ENCODE results near the gene DMGDH. TPM values are rescaled to one million over a fixed set of nuclear protein-coding genes. Genes with fewer than 3 reads are reported as not detected.

DMGDH gene
- polyA plus RNA-seq, 1 donor: 1.3 TPM

DNA sequence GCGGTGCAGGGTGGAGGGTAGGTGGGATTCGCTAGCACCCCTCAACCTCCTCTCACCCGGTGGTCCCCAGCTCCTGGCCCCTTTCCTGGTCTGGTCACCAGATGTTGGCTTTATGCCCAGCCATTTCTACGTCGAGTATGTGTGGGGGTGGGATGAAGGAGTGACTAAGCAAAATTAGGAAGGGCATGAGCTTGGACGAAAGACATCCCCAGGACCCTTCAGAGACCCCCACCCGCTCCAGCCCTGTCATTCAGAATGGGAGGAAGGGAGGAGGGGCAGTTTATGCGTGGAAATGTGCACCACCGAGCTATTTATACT lies 835 bp upstream of the DMGDH start:
- peaks cover 9% of the 10 kb centered on the region for H3K4me1 ChIP-seq (ENCODE audit: control insufficient read depth, insufficient read depth, low read length)

DNA sequence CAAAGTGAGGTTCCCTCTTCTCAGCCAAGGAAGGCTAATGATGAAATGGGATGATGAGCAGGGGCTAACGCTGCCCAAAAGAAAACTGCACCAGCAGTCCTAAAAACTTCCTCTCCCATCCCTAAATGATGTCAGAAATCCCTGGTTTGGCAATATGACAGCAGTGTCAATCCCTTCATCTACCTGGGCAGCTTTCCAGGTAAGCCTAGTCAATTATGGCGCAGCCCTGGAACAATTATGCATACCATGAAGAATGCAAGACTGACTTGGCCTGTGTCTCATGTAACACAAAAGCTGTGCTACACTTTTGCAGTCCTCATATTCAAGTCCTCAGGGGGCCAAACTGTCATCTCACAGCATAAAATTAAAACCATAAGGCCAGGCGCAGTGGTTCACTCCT lies 7.0 kb downstream of the DMGDH start:
- Histone ChIP-seq H3K27me3 (ENCODE audit: control insufficient read depth, insufficient read depth, low read length) (no peaks in the 10 kb centered on the region), H3K27ac (ENCODE audit: low read length) (no peak overlapping the region), H3K4me3 (ENCODE audit: low read length) (no peak overlapping the region), H3K4me1 (ENCODE audit: control insufficient read depth, insufficient read depth, low read length) (no peaks in the 10 kb centered on the region), H3K9me3 (ENCODE audit: control insufficient read depth, low read depth, low read length) (no peaks in the 10 kb centered on the region), H3K36me3 (ENCODE audit: control insufficient read depth, insufficient read depth, low read length) (no peaks in the 10 kb centered on the region)
- DNase-seq: no peak
- no CpG with 5 or more reads among the region's 3 CpGs for WGBS (ENCODE audit: insufficient coverage, low lambda C conversion rate)

More for the DNA sequence above, 835 bp upstream of the DMGDH start:
- Histone ChIP-seq H3K9me3 (ENCODE audit: control insufficient read depth, low read depth, low read length) (peaks cover 6% of the 10 kb centered on the region), H3K4me3 (ENCODE audit: low read length) (no peak overlapping the region), H3K36me3 (ENCODE audit: control insufficient read depth, insufficient read depth, low read length) (no peaks in the 10 kb centered on the region), H3K27me3 (ENCODE audit: control insufficient read depth, insufficient read depth, low read length) (peaks cover 4% of the 10 kb centered on the region), H3K27ac (ENCODE audit: low read length) (no peak overlapping the region)
- DNase-seq: peak in 1 of 2 donors; percentile 14
- no CpG with 5 or more reads among the region's 9 CpGs for WGBS (ENCODE audit: insufficient coverage, low lambda C conversion rate)

DNA sequence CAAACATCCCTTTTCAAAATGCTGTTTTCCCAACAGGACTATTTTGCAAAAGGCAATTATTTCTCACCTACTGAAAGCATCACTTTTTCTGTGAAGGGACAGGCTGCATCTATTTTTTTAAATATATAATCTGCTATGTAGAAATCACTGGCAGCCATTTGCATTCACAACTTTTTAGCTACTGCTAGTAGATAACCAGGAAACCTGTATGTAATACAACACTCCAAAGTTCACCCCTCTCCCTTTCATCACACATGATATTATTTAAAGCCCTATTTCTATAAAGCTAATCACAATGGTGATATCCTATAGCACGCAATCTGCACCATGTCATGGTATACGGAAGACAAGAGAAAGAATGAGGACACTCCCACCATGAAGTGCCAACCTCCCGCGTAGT lies 9.8 kb downstream of the DMGDH start:
- DNase-seq: peak in 1 of 2 donors; percentile 22
- Histone ChIP-seq H3K4me3 (ENCODE audit: low read length) (no peak overlapping the region), H3K9me3 (ENCODE audit: control insufficient read depth, low read depth, low read length) (no peaks in the 10 kb centered on the region), H3K27me3 (ENCODE audit: control insufficient read depth, insufficient read depth, low read length) (no peaks in the 10 kb centered on the region), H3K36me3 (ENCODE audit: control insufficient read depth, insufficient read depth, low read length) (no peaks in the 10 kb centered on the region), H3K4me1 (ENCODE audit: control insufficient read depth, insufficient read depth, low read length) (no peaks in the 10 kb centered on the region), H3K27ac (ENCODE audit: low read length) (no peak overlapping the region)
- WGBS (ENCODE audit: insufficient coverage, low lambda C conversion rate): no CpG with 5 or more reads among the region's 4 CpGs

DNA sequence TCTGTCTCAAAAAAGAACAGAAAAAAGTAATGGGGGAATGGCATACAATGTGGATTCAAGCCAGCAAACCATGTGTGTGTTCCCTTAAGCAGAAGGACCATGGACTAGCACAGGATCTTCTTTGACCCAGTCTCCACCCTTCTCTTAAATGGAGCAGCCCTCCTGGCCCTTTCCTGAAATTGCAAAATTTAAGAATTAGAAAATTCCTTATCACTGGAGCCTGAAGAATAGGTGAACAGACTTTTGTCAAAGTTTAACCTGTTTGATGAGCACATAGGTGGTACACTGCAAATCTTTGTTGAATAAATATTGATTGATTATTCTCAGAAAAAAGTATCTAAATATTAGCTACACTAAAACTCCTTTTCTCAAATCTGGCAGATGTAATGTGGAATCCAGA lies 12.6 kb downstream of the DMGDH start:
- H3K27ac ChIP-seq (ENCODE audit: low read length): no peak overlapping the region
- no peak for DNase-seq
- no peaks in the 10 kb centered on the region for H3K4me1 ChIP-seq (ENCODE audit: control insufficient read depth, insufficient read depth, low read length)
- no peaks in the 10 kb centered on the region for H3K27me3 ChIP-seq (ENCODE audit: control insufficient read depth, insufficient read depth, low read length)
- H3K36me3 ChIP-seq (ENCODE audit: control insufficient read depth, insufficient read depth, low read length): no peaks in the 10 kb centered on the region
- H3K4me3 ChIP-seq (ENCODE audit: low read length): no peak overlapping the region
- no peaks in the 10 kb centered on the region for H3K9me3 ChIP-seq (ENCODE audit: control insufficient read depth, low read depth, low read length)

DNA sequence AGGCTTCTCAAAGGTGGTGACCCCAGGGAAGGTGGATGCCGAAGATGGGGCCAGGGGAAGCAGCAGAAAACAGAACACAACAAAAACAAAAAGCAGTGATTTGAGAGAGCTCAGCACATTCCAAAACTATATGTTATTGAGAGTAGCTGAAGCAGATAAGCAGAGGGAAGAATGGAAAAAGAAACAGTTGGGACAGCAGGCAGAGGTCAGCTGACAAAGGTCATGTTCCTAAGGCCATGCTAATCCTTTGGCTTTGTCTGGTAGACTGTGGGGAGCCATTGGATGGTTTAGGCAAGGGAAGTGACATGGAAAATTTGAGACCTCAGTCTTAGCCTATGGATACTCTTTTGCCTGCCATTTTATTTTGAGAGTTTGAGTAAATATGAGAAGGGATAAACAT lies 14.5 kb downstream of the DMGDH start:
- WGBS (ENCODE audit: insufficient coverage, low lambda C conversion rate): 100% methylated on average over 1 of the region's 1 CpG
- no peak overlapping the region for H3K27ac ChIP-seq (ENCODE audit: low read length)
- no peaks in the 10 kb centered on the region for H3K9me3 ChIP-seq (ENCODE audit: control insufficient read depth, low read depth, low read length)
- no peaks in the 10 kb centered on the region for H3K36me3 ChIP-seq (ENCODE audit: control insufficient read depth, insufficient read depth, low read length)
- no peak for DNase-seq
- H3K4me1 ChIP-seq (ENCODE audit: control insufficient read depth, insufficient read depth, low read length): no peaks in the 10 kb centered on the region
- no peaks in the 10 kb centered on the region for H3K27me3 ChIP-seq (ENCODE audit: control insufficient read depth, insufficient read depth, low read length)
- H3K4me3 ChIP-seq (ENCODE audit: low read length): no peak overlapping the region

DNA sequence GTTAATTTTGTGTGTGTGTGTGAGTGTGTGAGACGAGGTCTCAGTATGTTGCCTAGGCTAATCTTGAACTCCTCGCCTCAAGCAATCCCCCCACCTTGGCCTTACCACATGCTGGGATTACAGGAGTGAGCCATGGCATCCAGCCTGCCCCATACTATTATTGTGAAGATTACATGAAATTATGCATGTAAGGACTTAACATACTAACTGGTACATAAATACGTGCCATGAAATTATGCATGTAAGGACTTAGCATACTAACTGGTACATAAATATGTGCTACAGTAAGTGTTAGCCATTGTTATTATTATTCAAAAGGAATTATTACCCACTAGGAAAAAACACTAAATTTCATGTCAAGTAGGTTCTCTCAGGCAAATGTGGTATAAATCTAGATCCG lies 16.2 kb downstream of the DMGDH start:
- no peaks in the 10 kb centered on the region for H3K4me1 ChIP-seq (ENCODE audit: control insufficient read depth, insufficient read depth, low read length)
- H3K9me3 ChIP-seq (ENCODE audit: control insufficient read depth, low read depth, low read length): no peaks in the 10 kb centered on the region
- no peak for DNase-seq
- WGBS (ENCODE audit: insufficient coverage, low lambda C conversion rate): 100% methylated on average over 1 of the region's 4 CpGs
- no peaks in the 10 kb centered on the region for H3K36me3 ChIP-seq (ENCODE audit: control insufficient read depth, insufficient read depth, low read length)
- no peak overlapping the region for H3K4me3 ChIP-seq (ENCODE audit: low read length)
- H3K27me3 ChIP-seq (ENCODE audit: control insufficient read depth, insufficient read depth, low read length): no peaks in the 10 kb centered on the region
- no peak overlapping the region for H3K27ac ChIP-seq (ENCODE audit: low read length)

DNA sequence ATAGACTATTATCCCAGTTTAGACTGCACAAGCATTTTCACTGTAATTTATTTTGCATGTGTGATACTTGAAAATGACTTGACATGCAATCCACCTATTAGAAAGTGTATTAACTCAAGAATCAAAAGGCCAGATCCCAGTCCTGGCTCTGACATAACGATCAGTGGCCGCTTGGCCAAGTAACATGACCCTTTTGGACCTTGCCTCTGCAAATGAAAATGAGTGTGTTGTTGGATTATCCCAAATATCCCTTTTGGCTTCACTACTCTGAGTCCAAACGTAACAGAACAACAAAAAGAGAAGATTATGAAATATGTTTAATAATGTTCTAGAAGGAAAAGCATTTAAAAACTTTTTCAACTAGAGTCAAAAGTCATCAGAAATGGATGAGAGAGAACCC lies 19.0 kb downstream of the DMGDH start:
- no peak for DNase-seq
- no peaks in the 10 kb centered on the region for H3K27me3 ChIP-seq (ENCODE audit: control insufficient read depth, insufficient read depth, low read length)
- no peaks in the 10 kb centered on the region for H3K4me1 ChIP-seq (ENCODE audit: control insufficient read depth, insufficient read depth, low read length)
- H3K9me3 ChIP-seq (ENCODE audit: control insufficient read depth, low read depth, low read length): no peaks in the 10 kb centered on the region
- WGBS (ENCODE audit: insufficient coverage, low lambda C conversion rate): 100% methylated on average over 1 of the region's 3 CpGs
- H3K36me3 ChIP-seq (ENCODE audit: control insufficient read depth, insufficient read depth, low read length): no peaks in the 10 kb centered on the region
- no peak overlapping the region for H3K4me3 ChIP-seq (ENCODE audit: low read length)
- no peak overlapping the region for H3K27ac ChIP-seq (ENCODE audit: low read length)

DNA sequence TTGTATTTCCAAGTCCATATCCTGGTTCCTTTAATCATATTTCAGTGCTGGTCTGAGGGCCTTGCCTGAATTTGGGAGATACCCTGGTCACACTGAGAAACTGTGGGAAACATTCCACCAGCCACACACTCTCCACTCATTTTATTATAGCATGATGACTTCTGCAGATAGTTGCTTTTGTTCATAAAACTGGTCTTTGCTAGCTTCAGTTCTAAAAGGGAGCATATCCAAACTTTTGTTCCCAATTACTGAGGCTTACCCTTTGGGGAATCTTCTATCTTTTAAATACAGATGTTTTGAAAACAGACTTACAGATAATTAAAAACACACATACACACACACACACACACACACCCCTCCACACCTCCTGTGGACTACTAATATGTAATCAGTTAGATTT lies 21.0 kb downstream of the DMGDH start:
- no peak for DNase-seq
- H3K4me1 ChIP-seq (ENCODE audit: control insufficient read depth, insufficient read depth, low read length): no peaks in the 10 kb centered on the region
- no peaks in the 10 kb centered on the region for H3K9me3 ChIP-seq (ENCODE audit: control insufficient read depth, low read depth, low read length)
- no peak overlapping the region for H3K27ac ChIP-seq (ENCODE audit: low read length)
- no peaks in the 10 kb centered on the region for H3K27me3 ChIP-seq (ENCODE audit: control insufficient read depth, insufficient read depth, low read length)
- no peaks in the 10 kb centered on the region for H3K36me3 ChIP-seq (ENCODE audit: control insufficient read depth, insufficient read depth, low read length)
- H3K4me3 ChIP-seq (ENCODE audit: low read length): no peak overlapping the region

DNA sequence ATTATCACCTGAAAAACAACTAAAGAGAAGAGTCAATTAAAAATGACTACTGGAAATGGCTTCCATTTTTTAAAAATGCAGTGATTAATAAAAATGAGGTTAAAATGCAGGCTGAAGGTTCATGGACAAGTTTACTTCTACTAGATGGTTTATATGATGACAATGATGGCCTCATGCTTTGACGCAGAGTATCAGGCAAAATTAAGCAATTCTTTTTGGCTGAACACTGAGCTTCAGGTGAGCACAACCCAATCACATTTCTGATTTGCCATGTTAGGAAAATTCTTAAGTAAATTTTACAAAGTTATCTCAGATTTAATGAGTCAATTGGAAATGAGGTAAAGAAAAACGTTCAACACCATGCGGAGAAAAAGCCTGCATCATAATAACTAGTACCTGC lies 22.3 kb downstream of the DMGDH start:
- DNase-seq: no peak
- Histone ChIP-seq H3K9me3 (ENCODE audit: control insufficient read depth, low read depth, low read length) (no peaks in the 10 kb centered on the region), H3K4me3 (ENCODE audit: low read length) (no peak overlapping the region), H3K36me3 (ENCODE audit: control insufficient read depth, insufficient read depth, low read length) (no peaks in the 10 kb centered on the region), H3K4me1 (ENCODE audit: control insufficient read depth, insufficient read depth, low read length) (no peaks in the 10 kb centered on the region), H3K27me3 (ENCODE audit: control insufficient read depth, insufficient read depth, low read length) (no peaks in the 10 kb centered on the region), H3K27ac (ENCODE audit: low read length) (no peak overlapping the region)
- WGBS (ENCODE audit: insufficient coverage, low lambda C conversion rate): 100% methylated on average over 1 of the region's 3 CpGs

DNA sequence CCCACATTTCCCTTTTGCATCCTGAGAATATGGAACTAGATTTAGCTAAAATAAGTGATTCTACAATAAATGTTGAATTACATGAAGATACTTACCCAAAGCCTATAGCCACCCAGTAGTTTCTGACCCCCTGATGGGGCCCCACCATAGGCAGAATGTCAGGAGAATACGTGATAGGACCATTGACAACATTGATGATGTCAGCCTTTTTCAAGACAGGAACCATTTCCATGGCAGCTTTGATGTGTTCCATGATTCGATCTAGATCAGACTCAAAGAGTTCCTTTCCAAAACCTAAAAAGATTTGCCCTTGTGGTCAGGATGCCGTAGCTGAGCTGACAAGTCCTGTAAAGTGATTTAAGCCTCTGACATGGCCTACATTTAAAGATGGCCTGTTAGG lies 27.3 kb downstream of the DMGDH start:
- Histone ChIP-seq H3K27ac (ENCODE audit: low read length) (no peak overlapping the region), H3K9me3 (ENCODE audit: control insufficient read depth, low read depth, low read length) (no peaks in the 10 kb centered on the region), H3K27me3 (ENCODE audit: control insufficient read depth, insufficient read depth, low read length) (no peaks in the 10 kb centered on the region), H3K36me3 (ENCODE audit: control insufficient read depth, insufficient read depth, low read length) (no peaks in the 10 kb centered on the region), H3K4me3 (ENCODE audit: low read length) (no peak overlapping the region), H3K4me1 (ENCODE audit: control insufficient read depth, insufficient read depth, low read length) (no peaks in the 10 kb centered on the region)
- no peak for DNase-seq
- WGBS (ENCODE audit: insufficient coverage, low lambda C conversion rate): no CpG with 5 or more reads among the region's 3 CpGs

DNA sequence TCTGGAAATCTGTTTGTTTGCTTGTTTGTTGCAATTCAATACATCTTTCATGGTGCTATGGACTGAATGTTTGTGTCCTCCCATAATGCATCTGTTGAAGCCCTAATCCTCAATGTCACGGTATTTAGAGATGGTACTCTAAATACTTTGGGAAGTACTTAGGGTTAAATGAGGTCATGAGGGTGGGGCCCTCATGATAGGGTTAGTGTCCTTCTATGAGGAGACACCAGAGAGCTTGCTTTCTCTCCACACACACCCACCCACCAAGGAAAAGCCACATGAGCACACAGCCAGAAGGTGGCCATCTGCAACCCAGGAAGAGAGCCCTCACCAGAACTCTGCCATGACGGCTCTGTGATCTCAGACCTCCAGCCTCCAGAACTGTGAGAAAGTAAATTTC lies 32.7 kb downstream of the DMGDH start:
- peaks cover 4% of the 10 kb centered on the region for H3K4me1 ChIP-seq (ENCODE audit: control insufficient read depth, insufficient read depth, low read length)
- H3K27ac ChIP-seq (ENCODE audit: low read length): no peak overlapping the region
- no peak for DNase-seq
- H3K4me3 ChIP-seq (ENCODE audit: low read length): no peak overlapping the region
- no peaks in the 10 kb centered on the region for H3K27me3 ChIP-seq (ENCODE audit: control insufficient read depth, insufficient read depth, low read length)
- H3K36me3 ChIP-seq (ENCODE audit: control insufficient read depth, insufficient read depth, low read length): no peaks in the 10 kb centered on the region
- no CpG with 5 or more reads among the region's 2 CpGs for WGBS (ENCODE audit: insufficient coverage, low lambda C conversion rate)
- peaks cover 3% of the 10 kb centered on the region for H3K9me3 ChIP-seq (ENCODE audit: control insufficient read depth, low read depth, low read length)
